Measurements from ENCODE around the gene ZNF75A. TPM values are rescaled to one million over a fixed set of nuclear protein-coding genes. Genes with fewer than 3 reads are reported as not detected.

Gene ZNF75A
- total RNA-seq, 2 experiments from 2014 or later, result 63.6 to 63.8 TPM

- no peak overlapping the region for H3K27ac Mint-ChIP-seq
- peaks cover 1% of the 10 kb centered on the region for H3K9me3 Mint-ChIP-seq
- H3K4me3 Mint-ChIP-seq, result no peak overlapping the region
- no peaks in the 10 kb centered on the region for H3K4me1 Mint-ChIP-seq
- POLR2A ChIA-PET, result interaction anchor here (1.3 kb wide), 1 partner anchor 10 kb away, joined by 3 read pairs; no protein-coding TSS in a partner anchor
- no peak for ATAC-seq (ENCODE audit: low read depth)
- peaks cover 5% of the 10 kb centered on the region for H3K36me3 Mint-ChIP-seq
- peaks cover 26% of the 10 kb centered on the region for H3K27me3 Mint-ChIP-seq
- no peak for DNase-seq
Measured at GRCh38 chr16:3274947-3275346, 30.4 kb upstream of the ZNF75A start.

- H3K27me3 Mint-ChIP-seq, result peaks cover 26% of the 10 kb centered on the region
- DNase-seq (no peak), ATAC-seq (ENCODE audit: low read depth) (no peak)
- no peak overlapping the region for H3K27ac Mint-ChIP-seq
- H3K4me1 Mint-ChIP-seq, result peaks cover 3% of the 10 kb centered on the region
- H3K4me3 Mint-ChIP-seq, result no peak overlapping the region
- POLR2A ChIA-PET, result interaction anchor here (1.1 to 2.2 kb wide), 2 partner anchors 9 to 13 kb away, joined by 3 to 9 read pairs; no protein-coding TSS in a partner anchor
- H3K9me3 Mint-ChIP-seq, result no peaks in the 10 kb centered on the region
- peaks cover 4% of the 10 kb centered on the region for H3K36me3 Mint-ChIP-seq
Measured at GRCh38 chr16:3276679-3277078, 28.6 kb upstream of the ZNF75A start.

- POLR2A ChIA-PET, result interaction anchor here (2.1 kb wide), 1 partner anchor 122 kb away, joined by 6 read pairs; no protein-coding TSS in a partner anchor
- Mint-ChIP-seq H3K4me3 (peak overlapping the region; percentile 88), H3K27me3 (peaks cover 18% of the 10 kb centered on the region), H3K36me3 (peaks cover 25% of the 10 kb centered on the region), H3K27ac (no peak overlapping the region), H3K9me3 (peaks cover 3% of the 10 kb centered on the region), H3K4me1 (peaks cover 23% of the 10 kb centered on the region)
- DNase-seq, result no peak
- ATAC-seq (ENCODE audit: low read depth), result no peak
Measured at GRCh38 chr16:3281222-3281820, 24.0 kb upstream of the ZNF75A start.

GRCh38 chr16:3282103-3282729, 23.1 kb upstream of the ZNF75A start:
- Mint-ChIP-seq H3K4me3 (peak overlapping the region; percentile 88), H3K27me3 (peaks cover 10% of the 10 kb centered on the region), H3K36me3 (peaks cover 33% of the 10 kb centered on the region), H3K4me1 (peaks cover 23% of the 10 kb centered on the region), H3K9me3 (peaks cover 6% of the 10 kb centered on the region), H3K27ac (peak overlapping the region; percentile 89)
- ATAC-seq (ENCODE audit: low read depth) (peak; percentile 34), DNase-seq (no peak)
- POLR2A ChIA-PET, result interaction anchor here (0.7 to 3.4 kb wide), 24 partner anchors 9 to 244 kb away, joined by 3 to 42 read pairs (median 5); partner anchors contain the start of genes CLUAP1, NAA60, TIGD7 and ZNF174

GRCh38 chr16:3282730-3283542, 22.4 kb upstream of the ZNF75A start, which contains the start of gene ZNF263:
TSS of gene ZNF263 (plus strand) at chr16:3283491. CDS start at chr16:3283819, 328 bp downstream.
- POLR2A ChIA-PET, result interaction anchor here (0.7 to 3.4 kb wide), 31 partner anchors 10 to 243 kb away, joined by 3 to 42 read pairs (median 5); partner anchors contain the start of genes CLUAP1, NAA60, OR1F1 and TIGD7
- peak; percentile 88 for ATAC-seq (ENCODE audit: low read depth)
- Mint-ChIP-seq H3K4me1 (peaks cover 23% of the 10 kb centered on the region), H3K27me3 (peaks cover 3% of the 10 kb centered on the region), H3K9me3 (peaks cover 6% of the 10 kb centered on the region), H3K4me3 (peak within 1 kb of the TSS; percentile 95), H3K36me3 (peaks cover 40% of the 10 kb centered on the region), H3K27ac (peak within 1 kb of the TSS; percentile 89)
- peak; percentile 96 for DNase-seq

GRCh38 chr16:3283543-3284447, 21.5 kb upstream of the ZNF75A start:
- Mint-ChIP-seq H3K27me3 (no peaks in the 10 kb centered on the region), H3K36me3 (peaks cover 48% of the 10 kb centered on the region), H3K27ac (peak overlapping the region; percentile 89), H3K9me3 (peaks cover 10% of the 10 kb centered on the region), H3K4me1 (peaks cover 23% of the 10 kb centered on the region), H3K4me3 (peak overlapping the region; percentile 95)
- POLR2A ChIA-PET, result interaction anchor here (0.7 to 3.4 kb wide), 18 partner anchors 9 to 242 kb away, joined by 3 to 42 read pairs (median 5); partner anchors contain the start of genes CLUAP1, NAA60, OR1F1 and TIGD7
- ATAC-seq (ENCODE audit: low read depth), result no peak
- no peak for DNase-seq

- H3K27ac Mint-ChIP-seq, result peak overlapping the region; percentile 9
Measured at GRCh38 chr16:3285131-3285530, 20.2 kb upstream of the ZNF75A start.

GRCh38 chr16:3289998-3290673, 15.2 kb upstream of the ZNF75A start:
- Mint-ChIP-seq H3K27ac (no peak overlapping the region), H3K36me3 (peaks cover 90% of the 10 kb centered on the region), H3K27me3 (no peaks in the 10 kb centered on the region), H3K4me3 (no peak overlapping the region), H3K9me3 (peaks cover 47% of the 10 kb centered on the region), H3K4me1 (peaks cover 4% of the 10 kb centered on the region)
- DNase-seq (peak; percentile 5), ATAC-seq (ENCODE audit: low read depth) (no peak)
- POLR2A ChIA-PET, result interaction anchor here (1.5 kb wide), 1 partner anchor 27 kb away, joined by 3 read pairs; no protein-coding TSS in a partner anchor

More at GRCh38 chr16:3285131-3285530, 20.2 kb upstream of the ZNF75A start:
- ATAC-seq (ENCODE audit: low read depth), result no peak
- POLR2A ChIA-PET, result interaction anchor here (3.4 kb wide), 1 partner anchor 116 kb away, joined by 42 read pairs; the partner anchor contains the start of genes ZNF174 and ZSCAN32
- peaks cover 16% of the 10 kb centered on the region for H3K9me3 Mint-ChIP-seq
- DNase-seq, result peak; percentile 24
- H3K4me3 Mint-ChIP-seq, result peak overlapping the region; percentile 95
- H3K4me1 Mint-ChIP-seq, result peaks cover 23% of the 10 kb centered on the region
- peaks cover 62% of the 10 kb centered on the region for H3K36me3 Mint-ChIP-seq
- H3K27me3 Mint-ChIP-seq, result no peaks in the 10 kb centered on the region

- H3K36me3 Mint-ChIP-seq, result peaks cover 81% of the 10 kb centered on the region
- no peaks in the 10 kb centered on the region for H3K27me3 Mint-ChIP-seq
- H3K9me3 Mint-ChIP-seq, result peaks cover 52% of the 10 kb centered on the region
- H3K27ac Mint-ChIP-seq, result no peak overlapping the region
- H3K4me1 Mint-ChIP-seq, result no peaks in the 10 kb centered on the region
- POLR2A ChIA-PET, result interaction anchor here (1.1 kb wide), 1 partner anchor 10 kb away, joined by 3 read pairs; the partner anchor contains the start of gene ZNF263
- DNase-seq (no peak), ATAC-seq (ENCODE audit: low read depth) (no peak)
- no peak overlapping the region for H3K4me3 Mint-ChIP-seq
Measured at GRCh38 chr16:3292604-3293003, 12.7 kb upstream of the ZNF75A start.

GRCh38 chr16:3295209-3295608, 10.1 kb upstream of the ZNF75A start:
- no peaks in the 10 kb centered on the region for H3K4me1 Mint-ChIP-seq
- ATAC-seq (ENCODE audit: low read depth) (no peak), DNase-seq (peak; percentile 22)
- no peak overlapping the region for H3K27ac Mint-ChIP-seq
- no peak overlapping the region for H3K4me3 Mint-ChIP-seq
- peaks cover 75% of the 10 kb centered on the region for H3K36me3 Mint-ChIP-seq
- no peaks in the 10 kb centered on the region for H3K27me3 Mint-ChIP-seq
- H3K9me3 Mint-ChIP-seq, result peaks cover 50% of the 10 kb centered on the region
- POLR2A ChIA-PET, result no interaction called here

GRCh38 chr16:3295783-3296182, 9.5 kb upstream of the ZNF75A start:
- POLR2A ChIA-PET, result interaction anchor here (1.2 kb wide), 1 partner anchor 13 kb away, joined by 3 read pairs; no protein-coding TSS in a partner anchor
- DNase-seq, result no peak
- peaks cover 52% of the 10 kb centered on the region for H3K9me3 Mint-ChIP-seq
- H3K4me1 Mint-ChIP-seq, result no peaks in the 10 kb centered on the region
- H3K4me3 Mint-ChIP-seq, result no peak overlapping the region
- peaks cover 75% of the 10 kb centered on the region for H3K36me3 Mint-ChIP-seq
- H3K27ac Mint-ChIP-seq, result no peak overlapping the region
- no peak for ATAC-seq (ENCODE audit: low read depth)
- H3K27me3 Mint-ChIP-seq, result no peaks in the 10 kb centered on the region

Data from activated naive CD8-positive, alpha-beta T cell treated with anti-CD3 and anti-CD28 coated beads, Interleukin-2, amount 10 ng/mL, durations not matched to agents 7 days and 5 days (primary cell).